Measurements from ENCODE around the gene ZNF142.
"Not testable (repeated sequence)": the region's sequence is repeated elsewhere in the genome, so short reads cannot be mapped to it uniquely, and the experiment has no call there.

Gene ZNF142, protein sequence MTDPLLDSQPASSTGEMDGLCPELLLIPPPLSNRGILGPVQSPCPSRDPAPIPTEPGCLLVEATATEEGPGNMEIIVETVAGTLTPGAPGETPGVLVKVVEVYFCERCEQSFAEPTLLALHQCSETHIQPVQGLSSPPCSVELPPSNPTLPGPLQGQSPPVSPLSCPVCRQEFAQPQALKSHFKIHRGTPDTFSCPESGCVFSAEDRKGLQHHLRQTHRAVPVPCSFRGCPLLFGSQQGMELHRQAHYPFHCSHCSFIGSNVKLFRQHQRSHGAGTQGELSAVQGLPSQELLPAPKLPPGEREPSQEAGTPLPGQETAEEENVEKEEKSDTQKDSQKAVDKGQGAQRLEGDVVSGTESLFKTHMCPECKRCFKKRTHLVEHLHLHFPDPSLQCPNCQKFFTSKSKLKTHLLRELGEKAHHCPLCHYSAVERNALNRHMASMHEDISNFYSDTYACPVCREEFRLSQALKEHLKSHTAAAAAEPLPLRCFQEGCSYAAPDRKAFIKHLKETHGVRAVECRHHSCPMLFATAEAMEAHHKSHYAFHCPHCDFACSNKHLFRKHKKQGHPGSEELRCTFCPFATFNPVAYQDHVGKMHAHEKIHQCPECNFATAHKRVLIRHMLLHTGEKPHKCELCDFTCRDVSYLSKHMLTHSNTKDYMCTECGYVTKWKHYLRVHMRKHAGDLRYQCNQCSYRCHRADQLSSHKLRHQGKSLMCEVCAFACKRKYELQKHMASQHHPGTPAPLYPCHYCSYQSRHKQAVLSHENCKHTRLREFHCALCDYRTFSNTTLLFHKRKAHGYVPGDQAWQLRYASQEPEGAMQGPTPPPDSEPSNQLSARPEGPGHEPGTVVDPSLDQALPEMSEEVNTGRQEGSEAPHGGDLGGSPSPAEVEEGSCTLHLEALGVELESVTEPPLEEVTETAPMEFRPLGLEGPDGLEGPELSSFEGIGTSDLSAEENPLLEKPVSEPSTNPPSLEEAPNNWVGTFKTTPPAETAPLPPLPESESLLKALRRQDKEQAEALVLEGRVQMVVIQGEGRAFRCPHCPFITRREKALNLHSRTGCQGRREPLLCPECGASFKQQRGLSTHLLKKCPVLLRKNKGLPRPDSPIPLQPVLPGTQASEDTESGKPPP (N-terminal part only)

DNA sequence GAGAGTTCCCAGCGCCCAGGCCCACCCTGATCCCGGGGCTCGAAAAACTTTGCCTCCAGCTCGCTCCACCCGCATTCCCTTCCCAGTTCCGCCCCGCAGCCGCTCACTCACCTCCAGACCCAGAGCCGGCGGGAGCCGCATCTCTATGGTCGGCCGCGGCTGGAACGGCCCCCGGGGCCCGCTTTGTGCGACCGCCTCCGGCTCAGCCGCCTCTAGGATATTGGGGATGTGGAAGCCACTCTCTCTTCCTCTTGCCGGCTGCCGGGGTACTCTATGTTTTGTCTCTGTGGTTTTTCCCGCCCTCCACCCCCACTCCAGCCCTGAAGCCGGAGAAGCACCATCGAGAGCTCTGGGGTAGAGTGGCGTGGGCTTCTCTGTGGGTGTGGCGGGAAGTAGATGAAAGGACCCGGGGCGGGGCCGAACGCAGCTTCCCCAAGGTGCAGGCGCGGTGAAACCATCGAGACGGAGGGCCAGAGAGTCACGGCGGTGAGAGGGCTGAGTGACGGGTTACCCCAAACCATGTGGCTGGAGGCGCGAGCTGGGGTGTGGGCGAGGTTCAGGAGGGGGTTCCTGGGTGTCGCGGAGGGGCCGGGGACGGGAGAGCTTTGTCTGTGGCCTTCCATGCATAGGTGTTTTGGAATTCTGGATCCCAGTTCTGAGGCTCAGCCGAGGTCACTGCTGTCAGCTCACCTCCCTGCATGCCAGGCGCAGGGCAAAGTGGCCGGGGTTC, at the start of gene ZNF142, which contains the start of gene BCS1L:
Gene ZNF142 (minus strand): TSS at position 366 of the 730 bp plus-strand sequence. CDS start 3,194 bp downstream, outside the sequence.
Gene BCS1L (plus strand): TSS at position 426 of the 730 bp plus-strand sequence. CDS start 1,305 bp downstream, outside the sequence.
- TF ChIP-seq ZNF274 (IDR thresholded peaks at IDR 0.05; ENCODE audit: low read depth, low read length), result no peak

DNA sequence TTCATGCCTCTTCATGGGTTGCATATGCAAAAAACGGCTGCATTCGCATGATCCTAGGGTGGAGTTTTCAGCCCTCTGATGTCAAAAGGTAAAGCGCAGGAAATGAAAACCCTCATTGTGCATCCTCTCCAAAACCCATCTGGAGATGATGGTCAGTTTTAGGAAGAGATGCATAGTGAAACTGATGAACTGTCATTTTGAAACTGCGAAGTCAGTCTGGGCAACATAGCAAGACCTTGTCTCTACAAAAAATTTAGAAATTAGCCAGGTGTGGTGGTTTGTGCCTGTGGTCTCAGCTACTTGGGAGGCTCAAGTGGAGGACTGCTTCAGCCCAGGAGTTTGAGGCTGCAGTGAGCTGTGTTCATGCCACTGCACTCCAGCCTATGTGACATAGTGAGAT, 48.7 kb upstream of the ZNF142 start:
- no peak overlapping the region for H3K4me3 ChIP-seq (ENCODE audit: low read length)
- no peak for TF ChIP-seq ZNF274 (IDR thresholded peaks at IDR 0.05; ENCODE audit: low read depth, low read length)

More for the DNA sequence above, at the start of gene ZNF142, which contains the start of gene BCS1L:
- H3K4me3 ChIP-seq (ENCODE audit: low read length), result peak within 1 kb of the TSS; percentile 76

DNA sequence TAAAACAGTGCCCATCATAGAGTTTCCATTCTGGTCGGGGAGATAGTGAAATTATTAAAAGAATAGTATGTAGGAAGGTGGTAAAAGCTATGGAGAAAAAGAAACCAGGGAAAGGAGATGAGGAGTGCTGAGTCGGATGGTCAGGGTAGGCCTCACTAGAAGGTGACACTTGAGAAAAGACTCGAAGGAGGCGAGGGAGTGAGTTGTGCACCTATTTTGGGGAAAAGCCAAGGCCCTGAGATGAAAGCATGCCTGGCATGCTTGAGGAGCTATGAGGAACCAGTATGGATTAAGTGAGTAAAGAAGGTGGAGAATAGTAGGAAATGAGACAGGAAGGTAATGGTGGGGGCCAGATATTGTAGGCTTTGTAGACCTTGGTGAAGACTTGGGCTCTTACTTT, 43.9 kb upstream of the ZNF142 start:
- TF ChIP-seq ZNF274 (IDR thresholded peaks at IDR 0.05; ENCODE audit: low read depth, low read length), result no peak
- H3K4me3 ChIP-seq (ENCODE audit: low read length), result no peak overlapping the region

DNA sequence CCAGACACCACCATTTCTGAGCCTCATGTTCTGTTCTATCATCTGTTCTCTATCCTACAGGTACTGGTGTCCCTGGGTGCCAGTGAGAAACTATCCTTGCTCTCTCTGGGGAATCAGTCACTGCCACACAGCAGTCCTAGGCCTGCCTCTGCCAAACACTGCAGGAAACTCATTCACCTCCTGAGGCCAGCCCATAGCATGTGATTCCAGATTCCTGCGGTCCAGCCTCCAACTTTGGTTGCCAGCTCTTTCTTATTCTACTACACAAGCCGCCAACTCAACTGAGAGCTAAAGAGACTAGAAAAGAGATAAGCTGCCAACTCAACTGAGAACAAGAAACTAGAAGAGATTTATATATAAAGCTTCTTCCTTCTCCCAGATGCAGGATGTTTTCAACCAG, 42.4 kb upstream of the ZNF142 start:
- no peak for TF ChIP-seq ZNF274 (IDR thresholded peaks at IDR 0.05; ENCODE audit: low read depth, low read length)

DNA sequence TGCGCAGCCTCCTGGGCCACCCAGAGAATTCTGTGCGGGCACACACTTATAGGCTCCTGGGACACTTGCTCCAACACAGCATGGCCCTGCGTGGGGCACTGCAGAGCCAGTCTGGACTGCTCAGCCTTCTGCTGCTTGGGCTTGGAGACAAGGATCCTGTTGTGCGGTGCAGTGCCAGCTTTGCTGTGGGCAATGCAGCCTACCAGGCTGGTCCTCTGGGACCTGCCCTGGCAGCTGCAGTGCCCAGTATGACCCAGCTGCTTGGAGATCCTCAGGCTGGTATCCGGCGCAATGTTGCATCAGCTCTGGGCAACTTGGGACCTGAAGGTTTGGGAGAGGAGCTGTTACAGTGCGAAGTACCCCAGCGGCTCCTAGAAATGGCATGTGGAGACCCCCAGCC, 39.5 kb upstream of the ZNF142 start:
- TF ChIP-seq ZNF274 (IDR thresholded peaks at IDR 0.05; ENCODE audit: low read depth, low read length), result no peak
- H3K4me3 ChIP-seq (ENCODE audit: low read length), result no peak overlapping the region

More for the DNA sequence above, 42.4 kb upstream of the ZNF142 start:
- H3K4me3 ChIP-seq (ENCODE audit: low read length), result no peak overlapping the region

DNA sequence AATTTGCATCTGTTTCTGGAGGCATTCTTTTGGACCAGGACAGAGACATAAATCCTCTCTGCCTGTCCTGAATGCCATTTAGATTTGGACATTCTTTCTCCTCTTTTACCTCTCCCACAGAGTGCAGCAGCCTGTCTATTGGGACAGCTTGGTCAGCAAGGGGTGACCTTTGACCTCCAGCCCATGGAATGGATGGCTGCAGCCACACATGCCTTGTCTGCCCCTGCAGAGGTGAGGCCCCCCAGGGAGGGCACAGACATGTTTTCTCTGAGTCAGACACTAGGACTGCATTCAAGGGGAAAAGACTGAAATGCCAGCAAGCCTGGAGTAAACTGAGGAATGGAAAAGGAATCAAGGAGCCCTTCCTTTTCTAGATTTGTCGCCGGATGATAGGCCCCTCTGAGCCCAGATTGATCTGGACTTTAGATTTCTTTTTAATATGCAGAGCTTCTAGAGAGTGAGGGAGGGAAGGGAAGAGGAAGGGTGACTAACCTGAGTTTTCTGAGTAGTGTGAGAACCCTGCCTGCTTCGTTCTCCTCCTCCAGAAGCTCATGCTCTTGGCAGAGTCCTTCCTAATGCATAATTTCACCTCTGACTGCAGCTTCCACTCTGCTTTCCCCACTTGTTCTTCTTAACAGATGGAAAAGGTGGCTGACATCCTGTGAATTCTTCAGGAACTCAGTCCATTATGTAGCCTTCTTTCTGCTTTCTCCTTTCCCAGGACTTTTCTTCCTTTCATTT, 35.2 kb upstream of the ZNF142 start:
- no peak overlapping the region for H3K4me3 ChIP-seq (ENCODE audit: low read length)
- TF ChIP-seq ZNF274 (IDR thresholded peaks at IDR 0.05; ENCODE audit: low read depth, low read length), result no peak

DNA sequence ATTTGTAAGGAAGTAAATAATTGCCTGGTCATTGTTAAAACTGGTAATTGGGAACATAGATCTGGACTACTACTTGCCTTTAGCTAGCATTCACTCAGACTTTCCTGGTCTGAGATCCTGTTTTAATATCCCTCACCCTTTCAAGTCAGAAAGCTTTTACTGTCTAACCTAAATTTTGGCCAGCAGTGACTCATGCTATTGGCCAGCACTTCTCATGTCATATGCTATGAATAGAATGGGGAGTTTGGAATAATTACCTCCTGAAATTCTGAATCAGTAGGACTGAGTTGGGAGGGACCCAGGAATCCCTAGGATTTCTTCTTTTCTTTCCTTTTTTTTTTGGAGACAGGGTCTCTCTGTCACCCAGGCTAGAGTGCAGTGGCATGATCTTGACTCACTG, 31.8 kb upstream of the ZNF142 start:
- TF ChIP-seq ZNF274 (IDR thresholded peaks at IDR 0.05; ENCODE audit: low read depth, low read length), result no peak
- no peak overlapping the region for H3K4me3 ChIP-seq (ENCODE audit: low read length)

DNA sequence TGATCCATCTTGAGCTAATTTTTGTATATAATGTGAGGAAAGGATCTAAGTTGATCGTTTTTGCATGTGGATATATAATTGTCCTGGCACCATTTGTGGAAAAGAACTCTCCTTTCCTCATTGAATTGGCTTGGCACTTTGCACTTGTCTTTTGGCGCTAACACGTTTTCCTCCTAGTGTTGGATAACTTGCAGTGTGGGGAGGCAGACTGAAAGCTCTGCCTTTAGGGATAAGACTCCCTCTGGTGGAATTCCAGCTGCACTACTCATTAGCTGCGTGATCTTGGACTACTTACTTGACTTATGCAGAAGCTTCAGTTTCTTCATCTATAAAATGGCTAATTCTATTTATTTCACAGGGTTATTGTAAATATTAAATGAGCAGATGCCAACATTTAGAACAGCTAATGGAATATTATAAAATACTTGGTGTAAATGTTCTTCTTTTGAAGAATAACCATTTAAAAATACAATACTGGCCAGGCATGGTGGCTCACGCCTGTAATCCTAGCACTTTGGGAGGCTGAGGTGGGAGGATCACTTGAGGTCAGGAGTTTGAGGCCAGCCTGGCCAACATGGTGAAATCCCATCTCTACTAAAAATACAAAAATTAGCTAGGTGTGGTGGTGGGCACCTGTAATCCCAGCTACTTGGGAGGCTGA, 28.1 kb upstream of the ZNF142 start:
- not testable (repeated sequence) for H3K4me3 ChIP-seq (ENCODE audit: low read length)

DNA sequence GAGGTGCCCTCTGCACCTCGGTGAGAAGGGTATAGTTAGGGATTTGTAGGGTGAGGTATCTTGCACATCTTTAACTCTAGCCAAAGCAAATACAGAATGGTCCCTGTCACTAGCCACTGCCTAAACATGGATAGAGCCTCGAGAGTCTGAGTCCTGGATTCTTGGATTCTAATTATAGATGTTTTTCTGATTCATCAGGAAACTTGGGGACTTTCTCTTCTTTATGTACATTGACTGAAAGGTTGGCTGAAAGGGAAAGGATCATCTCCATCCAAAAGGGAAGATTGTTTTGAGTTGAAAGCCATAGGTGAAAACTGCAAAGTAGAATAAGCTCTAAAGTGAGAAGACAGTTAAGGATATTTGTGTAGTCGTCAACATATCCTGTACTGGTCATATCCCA, 20.6 kb upstream of the ZNF142 start:
- no peak for TF ChIP-seq ZNF274 (IDR thresholded peaks at IDR 0.05; ENCODE audit: low read depth, low read length)
- no peak overlapping the region for H3K4me3 ChIP-seq (ENCODE audit: low read length)

DNA sequence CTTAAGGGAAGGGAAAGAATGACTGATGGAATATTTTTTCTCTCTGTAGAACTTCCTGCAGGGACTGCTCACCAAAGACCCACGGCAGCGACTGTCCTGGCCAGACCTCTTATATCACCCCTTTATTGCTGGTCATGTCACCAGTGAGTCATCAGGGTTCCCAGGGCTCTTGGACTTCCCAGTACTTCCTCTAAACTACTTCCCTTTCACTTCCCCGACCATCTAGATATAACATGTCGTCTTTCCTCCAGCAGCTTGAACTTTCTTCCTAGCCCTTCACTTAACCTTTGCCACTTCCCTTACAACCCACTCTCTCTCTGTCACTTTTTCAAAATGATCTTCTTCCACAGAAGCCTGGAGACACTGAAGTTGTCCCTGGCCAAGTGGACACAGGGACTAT, 19.7 kb upstream of the ZNF142 start:
- no peak for TF ChIP-seq ZNF274 (IDR thresholded peaks at IDR 0.05; ENCODE audit: low read depth, low read length)
- no peak overlapping the region for H3K4me3 ChIP-seq (ENCODE audit: low read length)

DNA sequence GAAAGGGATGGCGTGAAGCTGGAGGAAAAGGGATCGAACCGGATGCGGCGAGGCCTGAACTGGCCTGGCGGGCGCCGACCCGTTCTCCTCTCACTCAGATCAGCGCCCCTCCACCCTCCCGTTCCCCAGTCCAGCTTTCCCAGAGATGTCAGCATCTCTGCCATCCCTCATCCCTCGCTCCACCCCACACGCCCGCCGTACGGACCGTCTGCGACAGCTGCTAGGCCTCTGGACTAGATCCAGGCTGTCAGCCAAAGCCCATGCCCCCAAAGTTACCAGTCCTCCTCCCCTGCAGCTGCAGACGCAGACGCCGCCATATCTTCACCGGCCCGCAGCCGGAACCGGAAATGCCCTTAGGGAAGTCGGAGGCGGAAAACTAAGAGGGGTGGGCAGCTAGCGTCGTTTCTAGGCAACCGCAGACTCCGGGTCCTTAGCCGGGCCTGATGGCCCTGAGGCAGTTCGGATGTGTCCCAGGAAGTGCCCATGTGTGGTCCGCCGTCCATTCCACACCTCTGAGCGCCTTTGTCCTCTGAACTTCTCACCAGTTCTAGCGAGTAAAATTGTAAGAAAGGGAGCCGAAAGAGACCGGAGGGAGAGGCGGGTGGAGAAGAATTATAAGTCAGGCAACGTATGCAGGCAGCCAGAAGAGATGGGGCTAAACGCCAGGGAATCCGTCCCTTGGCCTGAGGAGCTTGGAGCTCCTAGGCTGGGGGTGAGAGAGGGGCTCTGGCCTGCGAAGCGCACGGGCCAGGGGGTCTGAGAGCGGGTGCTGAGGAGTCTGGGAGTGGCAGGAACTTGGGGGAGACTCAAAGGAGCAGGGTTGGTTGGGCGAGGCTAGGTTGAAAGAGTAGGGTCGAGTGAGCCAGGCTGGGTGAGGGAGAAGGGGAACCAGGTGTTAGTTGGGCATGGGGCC, 12.5 kb upstream of the ZNF142 start, which contains the start of the genes RNF25 and STK36:
Gene RNF25 (minus strand): TSS at position 349 of the 913 bp plus-strand sequence. CDS start 32 bp downstream, at position 317.
Gene STK36 (plus strand): TSS at position 433 of the 913 bp plus-strand sequence. CDS start 744 bp downstream, outside the sequence.
- no peak for TF ChIP-seq ZNF274 (IDR thresholded peaks at IDR 0.05; ENCODE audit: low read depth, low read length)

More for the DNA sequence above, 12.5 kb upstream of the ZNF142 start, which contains the start of the genes RNF25 and STK36:
- peak within 1 kb of the TSS; percentile 83 for H3K4me3 ChIP-seq (ENCODE audit: low read length)
